NCI-H526 (cell line): ENCODE measurements around the gene FAM168A.

ENCODE experiments used
- DNase-seq, 2 experiments: peaks; one replicate each; lab custom pipeline; 2025; lab: John Stamatoyannopoulos, UW

FAM168A gene

DNA sequence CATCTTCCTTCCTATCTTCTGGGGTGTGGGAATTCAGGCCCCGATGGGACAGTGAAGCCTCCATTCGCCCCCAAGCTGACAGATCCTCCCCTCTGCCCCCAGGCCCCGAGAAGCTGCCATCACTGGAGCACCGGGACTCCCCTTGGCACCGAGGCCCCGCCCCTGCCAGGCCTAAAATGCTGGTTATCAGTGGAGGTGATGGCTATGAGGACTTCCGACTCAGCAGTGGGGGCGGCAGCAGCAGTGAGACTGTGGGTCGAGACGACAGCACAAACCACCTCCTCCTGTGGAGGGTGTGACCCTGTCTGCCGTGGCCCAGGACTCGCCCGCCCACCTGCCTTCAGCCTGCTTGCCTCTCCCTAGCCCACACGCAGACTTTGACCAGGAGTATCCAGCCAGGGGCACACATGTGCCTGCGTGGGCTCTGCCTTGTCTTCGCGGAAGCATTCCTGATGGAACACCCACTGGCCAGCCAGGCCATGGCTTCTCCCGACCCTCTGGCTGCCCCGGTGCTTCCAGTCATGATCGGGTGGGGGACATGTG, 230.4 kb downstream of the FAM168A start:
- DNase-seq: no peak

DNA sequence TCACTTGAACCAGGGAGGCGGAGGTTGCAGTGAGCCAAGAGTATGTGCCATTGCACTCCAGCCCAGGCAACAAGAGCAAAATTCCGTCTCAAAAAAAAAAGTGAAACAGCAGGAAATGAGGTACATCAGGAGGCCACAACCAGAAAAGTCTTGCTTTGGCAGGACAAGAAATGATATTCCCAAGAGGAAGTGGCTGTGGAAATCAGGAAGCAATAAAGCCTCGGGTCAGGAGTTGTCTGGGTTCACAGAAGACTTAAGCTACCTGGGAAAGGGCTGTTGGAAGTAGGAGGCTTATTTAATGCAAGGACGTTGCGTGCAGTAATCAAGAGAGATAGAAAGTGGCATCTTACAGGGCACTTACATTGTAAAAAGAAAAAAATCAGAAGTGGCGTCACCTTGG, 231.0 kb downstream of the FAM168A start:
- no peak for DNase-seq

DNA sequence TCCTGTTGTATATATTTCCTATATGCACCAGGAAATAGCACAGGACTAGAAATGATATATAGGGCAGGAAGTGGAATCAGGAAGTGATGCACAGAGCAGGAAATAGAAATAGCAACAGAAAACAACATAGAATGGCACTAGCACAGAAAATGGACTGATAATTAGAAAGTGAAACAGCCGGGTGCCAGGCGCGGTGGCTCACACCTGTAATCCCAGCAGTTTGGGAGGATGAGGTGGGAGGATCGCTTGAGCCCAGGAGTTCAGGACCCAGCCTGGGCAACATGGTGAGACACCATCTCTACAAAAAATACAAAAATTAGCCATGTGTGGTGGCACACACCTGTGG, 231.7 kb downstream of the FAM168A start:
- no peak for DNase-seq

DNA sequence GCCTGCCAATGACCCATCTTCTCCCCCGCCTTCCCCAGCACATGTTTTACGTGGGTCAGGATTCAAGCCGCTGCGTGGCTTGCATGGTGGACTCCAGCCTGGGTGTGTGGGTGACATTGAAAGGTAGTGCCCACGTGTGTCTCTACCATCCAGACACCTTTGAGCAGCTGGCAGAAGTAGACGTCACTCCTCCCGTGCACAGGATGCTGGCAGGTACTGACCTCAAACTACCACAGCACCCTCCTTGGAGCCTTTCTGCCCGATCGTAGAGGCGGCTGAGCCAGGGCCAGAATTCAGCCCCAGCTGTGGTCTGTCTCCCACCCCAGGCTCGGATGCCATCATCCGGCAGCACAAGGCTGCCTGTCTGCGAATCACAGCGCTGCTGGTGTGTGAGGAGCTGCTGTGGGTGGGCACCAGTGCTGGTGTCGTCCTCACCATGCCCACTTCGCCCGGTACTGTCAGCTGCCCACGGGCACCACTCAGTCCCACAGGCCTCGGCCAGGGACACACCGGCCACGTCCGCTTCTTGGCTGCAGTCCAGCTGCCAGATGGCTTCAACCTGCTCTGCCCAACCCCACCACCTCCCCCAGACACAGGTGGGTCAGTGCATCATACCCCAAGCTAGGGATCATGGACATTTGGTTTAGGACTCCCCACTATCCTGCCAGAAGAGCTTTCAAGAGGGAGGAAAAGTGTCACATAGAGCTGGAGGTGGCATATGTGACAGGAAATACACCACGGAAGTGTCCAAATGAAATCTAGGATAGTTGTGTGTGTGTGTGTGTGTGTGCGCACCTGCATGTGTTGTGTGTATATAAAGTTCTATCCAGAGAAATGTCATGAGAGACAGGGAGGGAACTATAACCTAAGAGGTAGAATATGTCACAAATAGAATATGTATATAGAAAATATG, 232.3 kb downstream of the FAM168A start:
- DNase-seq: no peak

DNA sequence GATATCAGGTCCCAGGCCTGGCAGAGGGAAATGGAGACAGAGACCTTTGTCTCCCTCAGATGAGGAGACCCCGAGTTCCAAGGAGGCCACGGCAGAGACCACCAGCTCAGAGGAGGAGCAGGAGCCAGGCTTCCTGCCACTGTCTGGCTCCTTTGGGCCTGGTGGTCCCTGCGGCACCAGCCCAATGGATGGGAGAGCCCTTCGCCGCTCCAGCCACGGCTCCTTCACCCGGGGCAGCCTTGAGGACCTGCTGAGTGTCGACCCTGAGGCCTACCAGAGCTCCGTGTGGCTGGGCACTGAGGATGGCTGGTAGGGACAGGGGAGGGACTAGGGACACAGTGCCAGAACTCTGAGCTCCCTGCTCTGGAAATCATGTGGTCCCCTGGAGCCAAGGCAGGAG, 234.8 kb downstream of the FAM168A start:
- no peak for DNase-seq

DNA sequence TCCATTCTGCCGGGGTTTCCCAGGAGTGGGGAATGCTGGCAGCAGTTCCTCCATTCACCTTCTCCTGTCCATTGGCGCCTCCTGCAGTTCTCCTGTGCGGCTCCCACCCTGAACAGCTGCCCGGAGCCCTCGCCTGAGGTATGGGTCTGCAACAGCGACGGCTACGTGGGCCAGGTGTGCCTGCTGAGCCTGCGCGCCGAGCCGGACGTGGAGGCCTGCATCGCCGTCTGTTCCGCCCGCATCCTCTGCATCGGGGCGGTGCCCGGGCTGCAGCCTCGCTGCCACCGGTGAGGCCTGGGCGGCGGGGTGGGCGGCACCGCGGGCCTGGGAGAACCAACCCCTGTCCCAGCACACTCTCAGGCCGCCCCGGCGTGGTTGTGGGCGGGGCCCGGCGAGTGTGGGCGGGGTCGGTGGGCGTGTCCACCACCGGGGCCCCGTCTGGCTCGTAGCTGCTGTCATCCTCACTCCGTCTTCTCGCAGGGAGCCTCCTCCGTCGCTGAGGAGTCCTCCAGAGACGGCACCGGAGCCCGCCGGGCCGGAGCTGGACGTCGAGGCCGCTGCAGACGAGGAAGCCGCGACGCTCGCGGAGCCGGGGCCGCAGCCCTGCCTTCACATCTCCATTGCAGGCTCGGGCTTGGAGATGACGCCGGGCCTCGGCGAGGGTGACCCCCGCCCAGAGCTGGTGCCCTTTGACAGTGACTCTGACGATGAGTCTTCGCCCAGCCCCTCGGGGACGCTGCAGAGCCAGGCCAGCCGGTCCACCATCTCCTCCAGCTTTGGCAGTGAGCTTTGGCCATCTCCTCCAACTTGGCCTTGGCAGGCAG, 235.7 kb downstream of the FAM168A start:
- DNase-seq: no peak

DNA sequence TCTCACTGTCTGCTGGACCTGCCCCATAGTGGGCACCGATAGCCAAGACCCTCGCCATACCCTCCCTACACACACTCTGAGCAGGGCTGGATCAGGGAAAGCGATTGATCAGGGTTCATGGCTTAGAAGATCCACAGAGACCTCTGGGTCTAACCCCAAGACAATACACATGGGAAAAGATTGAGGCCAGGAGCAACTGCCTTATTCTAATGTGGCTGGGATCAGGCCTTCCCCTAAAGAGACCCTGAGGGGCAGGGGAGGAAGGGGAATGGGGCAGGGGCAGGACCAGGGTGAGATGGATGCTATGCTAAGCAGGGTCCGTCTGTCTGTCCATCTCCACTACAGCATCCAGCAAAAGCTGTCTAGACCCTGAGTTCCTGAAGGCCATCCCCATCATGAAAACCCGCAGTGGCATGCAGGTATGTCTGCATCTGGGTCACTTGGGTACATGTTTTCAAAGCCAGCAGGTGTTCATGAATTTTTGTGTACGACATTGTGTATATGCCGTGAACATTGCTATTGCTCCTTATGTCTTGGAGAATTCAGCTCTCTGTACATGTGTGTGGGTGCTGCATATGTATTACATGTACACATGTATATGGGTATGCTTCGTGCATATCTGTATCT, 237.1 kb downstream of the FAM168A start:
- DNase-seq: no peak

DNA sequence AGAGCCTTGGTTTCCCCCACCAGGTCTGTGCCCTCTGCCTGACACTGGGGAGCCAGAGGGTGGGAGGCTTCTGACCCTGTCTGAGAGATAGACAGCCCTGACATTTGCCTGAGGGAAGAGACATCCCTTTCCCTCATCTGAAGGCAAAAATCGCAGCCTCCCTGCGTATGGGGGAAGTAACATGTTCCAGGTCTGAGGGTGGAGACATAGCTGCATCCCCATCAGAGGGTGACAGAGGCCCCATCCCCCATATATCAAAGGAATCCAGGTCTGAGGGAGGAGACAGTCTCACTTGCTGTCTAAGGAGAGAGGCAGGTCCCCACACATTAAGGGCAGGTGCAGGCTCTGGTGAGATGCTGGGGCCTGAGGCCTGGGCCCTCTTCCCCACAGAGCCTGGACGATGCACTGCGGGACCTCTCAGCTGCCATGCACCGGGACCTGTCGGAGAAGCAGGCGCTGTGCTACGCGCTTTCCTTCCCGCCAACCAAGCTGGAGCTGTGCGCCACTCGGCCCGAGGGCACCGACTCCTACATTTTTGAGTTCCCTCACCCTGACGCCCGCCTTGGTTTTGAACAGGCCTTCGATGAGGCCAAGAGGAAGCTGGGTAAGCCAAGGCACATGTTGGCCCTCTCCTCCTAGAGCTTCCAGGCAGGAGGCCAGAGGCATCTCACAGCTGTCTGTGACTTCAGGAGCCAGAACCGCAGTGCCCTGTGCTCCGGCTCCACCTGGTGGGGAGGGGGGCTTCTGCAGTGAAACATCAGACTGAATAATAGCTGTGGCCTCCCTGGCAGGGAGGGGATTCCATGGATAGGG, 237.8 kb downstream of the FAM168A start:
- peak in 1 of 2 experiments; percentile 32 for DNase-seq

DNA sequence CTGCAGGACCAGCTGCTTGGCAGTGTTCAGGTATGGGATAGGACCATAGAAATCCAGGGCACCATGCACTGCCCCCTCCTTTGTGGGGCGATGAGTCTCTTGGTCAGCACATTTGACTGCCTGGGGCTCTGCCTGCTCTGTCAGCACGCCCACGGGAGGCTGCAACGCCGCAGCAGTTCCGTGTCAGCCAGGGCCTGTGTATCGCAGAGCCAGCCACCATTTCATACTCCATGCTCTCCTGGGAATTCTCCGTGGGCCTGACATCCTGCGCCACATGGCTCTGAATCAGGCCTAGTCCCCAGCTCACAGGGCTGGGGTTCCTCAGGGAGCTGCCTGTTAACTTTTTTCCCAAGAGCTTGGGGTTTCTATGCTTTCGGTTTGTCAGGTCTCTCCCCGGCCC, 238.6 kb downstream of the FAM168A start:
- no peak for DNase-seq

DNA sequence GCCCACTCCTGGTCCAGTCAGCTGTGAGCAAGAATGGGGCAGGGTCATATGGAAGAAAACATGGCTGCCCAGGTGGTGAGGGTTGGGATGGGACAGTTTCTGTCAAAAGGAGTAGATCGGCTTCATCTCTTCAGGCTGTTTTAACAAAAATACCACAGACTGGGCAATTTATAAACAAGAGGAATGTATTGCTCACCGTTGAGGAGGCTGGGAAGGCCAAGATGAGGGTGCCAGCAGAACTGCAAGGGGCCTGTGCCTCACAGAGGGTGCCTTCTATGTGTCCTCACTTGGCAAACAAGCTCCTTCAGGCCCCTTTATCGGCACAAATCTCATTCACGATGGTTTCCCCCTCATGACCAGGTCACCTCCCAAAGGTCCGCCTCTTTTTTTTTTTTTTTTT, 239.8 kb downstream of the FAM168A start:
- no peak for DNase-seq

DNA sequence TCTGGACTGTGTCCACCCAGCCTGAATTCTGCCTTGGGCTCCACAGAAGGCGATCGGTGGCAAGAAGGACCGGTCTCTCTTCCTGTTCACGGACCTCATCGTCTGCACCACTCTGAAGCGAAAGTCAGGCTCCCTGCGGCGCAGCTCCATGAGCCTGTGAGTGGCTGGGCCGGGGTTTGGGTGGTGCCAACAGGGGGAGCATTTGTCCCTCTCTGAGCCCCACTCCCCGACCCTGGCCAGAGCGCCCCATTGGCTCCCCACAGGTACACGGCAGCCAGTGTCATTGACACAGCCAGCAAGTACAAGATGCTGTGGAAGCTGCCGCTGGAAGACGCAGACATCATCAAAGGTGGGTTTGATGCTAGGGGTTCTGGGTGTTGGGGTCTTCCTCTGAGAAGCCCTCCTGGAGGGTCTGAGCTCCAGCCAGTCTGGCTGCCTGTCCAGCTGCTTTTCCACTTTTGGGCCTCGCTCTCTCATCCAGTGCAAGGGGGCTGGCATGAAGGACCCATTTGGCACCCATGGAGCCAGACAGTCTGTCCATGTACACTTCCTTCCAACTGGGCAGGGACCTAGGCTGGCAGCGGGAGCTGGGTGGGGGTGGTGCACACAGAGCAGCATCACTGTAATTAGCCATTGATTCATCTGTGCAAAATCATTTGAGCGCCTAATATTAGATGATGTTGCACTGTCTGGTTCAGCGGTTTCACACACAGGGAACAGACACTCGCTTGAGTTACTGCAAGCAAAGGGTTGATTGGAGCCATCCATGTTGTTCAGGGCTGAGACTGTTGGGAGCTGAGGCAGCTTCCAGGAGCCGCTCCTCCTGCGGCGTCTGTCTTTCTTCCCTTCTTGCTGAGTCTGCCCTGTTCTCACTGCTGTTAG, 240.7 kb downstream of the FAM168A start:
- no peak for DNase-seq

DNA sequence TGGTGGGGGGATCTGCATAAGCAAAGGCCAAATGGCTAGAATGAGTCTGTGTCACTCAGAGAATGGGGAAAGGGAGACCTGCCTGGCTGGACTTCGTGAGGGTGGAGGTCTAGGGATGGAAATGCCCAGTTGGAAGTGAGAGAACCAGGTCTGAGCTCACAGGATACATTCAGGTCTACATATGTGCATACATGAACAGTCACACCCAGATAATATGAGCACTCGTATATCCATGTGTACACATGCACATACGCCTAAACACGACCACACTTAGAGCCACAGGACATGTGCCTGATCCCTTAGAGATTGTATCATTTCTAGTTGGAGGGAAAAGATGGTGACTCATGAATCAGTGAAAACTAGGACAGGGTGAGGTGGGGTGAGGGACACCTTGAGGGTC, 242.8 kb downstream of the FAM168A start:
- no peak for DNase-seq

DNA sequence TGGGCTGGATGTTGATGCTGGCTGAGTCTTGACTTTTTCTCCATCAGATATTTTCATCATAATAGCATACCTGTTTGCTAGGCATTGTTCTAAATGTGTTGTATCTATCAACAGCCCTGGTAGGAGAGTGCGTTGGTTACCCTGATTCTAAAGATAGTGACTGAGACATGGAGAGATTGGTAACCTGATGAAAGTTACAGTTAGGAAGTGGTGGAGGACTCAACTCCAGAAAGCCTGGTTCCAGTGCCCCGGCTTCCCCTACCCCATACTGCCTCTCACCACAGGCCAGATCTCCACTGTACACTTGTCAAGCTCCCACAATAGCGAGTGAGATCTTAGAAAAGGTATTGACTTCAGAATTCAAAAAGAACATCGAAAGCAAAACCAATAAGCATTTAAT, 244.5 kb downstream of the FAM168A start:
- no peak for DNase-seq

DNA sequence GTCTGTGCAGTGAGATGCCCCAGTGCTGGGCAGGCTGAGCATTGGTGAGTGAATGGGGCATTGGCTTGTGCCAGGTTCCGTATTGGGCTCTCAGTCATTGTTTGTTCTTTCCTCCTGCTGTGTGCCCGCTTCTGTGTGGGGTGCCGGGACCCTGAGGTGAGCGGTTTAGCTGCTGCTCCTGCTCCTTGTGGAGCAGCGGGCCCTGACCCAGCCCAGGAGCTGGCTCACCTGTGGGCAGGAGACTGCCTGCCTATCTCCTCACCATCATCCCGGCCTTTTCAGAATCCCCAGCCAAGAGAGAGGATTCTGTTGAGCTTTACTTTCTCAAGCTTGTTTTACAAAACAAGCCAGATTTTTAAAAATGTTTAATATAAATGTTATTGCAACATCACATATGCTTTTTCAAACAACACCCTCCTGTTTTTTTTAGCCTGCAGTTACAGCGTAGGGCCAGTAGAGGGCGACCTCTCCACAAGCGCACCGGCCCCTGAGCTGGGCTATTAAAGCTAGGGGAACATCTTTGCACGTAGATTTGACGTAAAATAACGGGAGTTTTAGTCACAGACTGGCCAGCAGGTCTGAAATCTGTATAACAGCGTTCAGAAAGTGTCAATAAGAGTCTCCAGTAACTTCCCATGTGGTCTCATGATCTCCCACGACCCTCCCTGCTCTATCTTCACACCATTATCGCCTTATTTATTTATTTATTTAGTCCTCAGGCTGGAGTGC, 246.8 kb downstream of the FAM168A start:
- DNase-seq: peak; percentile 36 to 73
